G401.6 (cell line): ENCODE data around the gene EPN2.

Source experiments
- FAIRE-seq: peaks from 2 replicates; lab custom pipeline; 2012; peaks lifted over from hg19 to GRCh38; lab: Jason Lieb, UNC

Gene EPN2

GRCh38 chr17:19311421-19312215 lies 74.5 kb downstream of the EPN2 start:
- no peak for FAIRE-seq

- no peak for FAIRE-seq
Observed at GRCh38 chr17:19312406-19312805, 75.2 kb downstream of the EPN2 start.

GRCh38 chr17:19313066-19313745 lies 76.0 kb downstream of the EPN2 start:
- no peak for FAIRE-seq

- no peak for FAIRE-seq
Observed at GRCh38 chr17:19313746-19314651, 76.8 kb downstream of the EPN2 start.

- FAIRE-seq: no peak
Observed at GRCh38 chr17:19315104-19315503, 77.9 kb downstream of the EPN2 start.

GRCh38 chr17:19316761-19317358 lies 79.7 kb downstream of the EPN2 start:
- no peak for FAIRE-seq

GRCh38 chr17:19317359-19318095 lies 80.4 kb downstream of the EPN2 start:
- FAIRE-seq: no peak

GRCh38 chr17:19318611-19319010 lies 81.4 kb downstream of the EPN2 start:
- no peak for FAIRE-seq

- no peak for FAIRE-seq
Observed at GRCh38 chr17:19319771-19320505, 82.8 kb downstream of the EPN2 start.

GRCh38 chr17:19320876-19321275 lies 83.7 kb downstream of the EPN2 start:
- no peak for FAIRE-seq

- FAIRE-seq: no peak
Observed at GRCh38 chr17:19321481-19322128, 84.4 kb downstream of the EPN2 start.

- FAIRE-seq: no peak
Observed at GRCh38 chr17:19322129-19322505, 85.0 kb downstream of the EPN2 start.

- no peak for FAIRE-seq
Observed at GRCh38 chr17:19322861-19323260, 85.7 kb downstream of the EPN2 start.

GRCh38 chr17:19325542-19325941 lies 88.4 kb downstream of the EPN2 start:
- no peak for FAIRE-seq

GRCh38 chr17:19327031-19327783 lies 90.0 kb downstream of the EPN2 start:
- no peak for FAIRE-seq

GRCh38 chr17:19328441-19329061 lies 91.4 kb downstream of the EPN2 start:
- no peak for FAIRE-seq

- no peak for FAIRE-seq
Observed at GRCh38 chr17:19329136-19329535, 92.0 kb downstream of the EPN2 start.

GRCh38 chr17:19329839-19330238 lies 92.7 kb downstream of the EPN2 start:
- no peak for FAIRE-seq

GRCh38 chr17:19330271-19330670 lies 93.1 kb downstream of the EPN2 start:
- no peak for FAIRE-seq
